Central memory CD8-positive, alpha-beta T cell (primary cell): Measurements from ENCODE around the gene SPHKAP.
"Not testable (repeated sequence)": the region's sequence is repeated elsewhere in the genome, so short reads cannot be mapped to it uniquely, and the experiment has no call there.

Experiments
- ATAC-seq: fragments of 150-1000 bp; cut with Tn5 transposase; replicated peaks from 2 replicates; pipeline ENCODE4 v1.10.0; 2022; ENCODE audit warnings: mild to moderate bottlenecking, moderate FRiP score, moderate number of reproducible peaks; ENCODE audit not compliant: poor library complexity, severe bottlenecking; ENCODE audit errors: extremely low read depth
- DNase-seq, 2 donors: peaks; one replicate each; pipeline ENCODE4 v3.0.0; 2021; ENCODE audit warnings: low spot score in 2 of 2
- H3K27ac Mint-ChIP-seq: one replicate; pipeline ENCODE4 v1.8.0; 2022; ENCODE audit warnings: low read depth, mild to moderate bottlenecking, moderate library complexity, mixed read lengths
- H3K27me3 Mint-ChIP-seq: one replicate; pipeline ENCODE4 v1.8.0; 2022; ENCODE audit warnings: mixed read lengths
- H3K36me3 Mint-ChIP-seq: one replicate; pipeline ENCODE4 v1.8.0; 2022; ENCODE audit warnings: mild to moderate bottlenecking, moderate library complexity, mixed read lengths; ENCODE audit not compliant: insufficient read depth
- H3K4me1 Mint-ChIP-seq: one replicate; pipeline ENCODE4 v1.8.0; 2022; ENCODE audit warnings: mixed read lengths
- H3K4me3 Mint-ChIP-seq: one replicate; pipeline ENCODE4 v1.8.0; 2022; ENCODE audit warnings: mild to moderate bottlenecking, moderate library complexity, mixed read lengths
- H3K9me3 Mint-ChIP-seq: one replicate; pipeline ENCODE4 v1.8.0; 2022; ENCODE audit warnings: mixed read lengths

The SPHKAP gene

DNA sequence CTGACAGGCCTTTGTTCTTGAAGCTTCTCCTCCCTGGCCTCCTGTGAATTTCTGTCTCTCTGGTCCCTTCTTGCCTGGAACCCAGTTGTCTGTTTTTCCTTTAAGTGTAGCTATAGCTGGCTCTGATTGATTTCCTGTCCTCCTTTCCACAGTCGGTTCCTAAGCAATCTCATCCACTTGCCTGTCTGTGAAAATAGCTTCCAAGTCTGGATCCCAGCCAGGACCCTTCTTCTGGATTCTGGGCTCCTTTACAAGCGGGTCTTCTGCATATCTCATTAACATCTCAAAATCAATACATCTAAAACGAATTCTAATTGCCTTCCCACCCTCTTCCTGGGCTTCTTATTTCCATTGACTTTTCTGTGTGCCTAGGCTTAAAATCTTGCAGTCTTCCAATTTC lies 185.1 kb downstream of the SPHKAP start:
- ATAC-seq (no peak), DNase-seq (no peak)
- no peaks in the 10 kb centered on the region for H3K4me1 Mint-ChIP-seq
- no peaks in the 10 kb centered on the region for H3K9me3 Mint-ChIP-seq
- H3K36me3 Mint-ChIP-seq, result no peaks in the 10 kb centered on the region
- H3K4me3 Mint-ChIP-seq, result no peak overlapping the region
- H3K27me3 Mint-ChIP-seq, result no peaks in the 10 kb centered on the region
- H3K27ac Mint-ChIP-seq, result no peak overlapping the region

DNA sequence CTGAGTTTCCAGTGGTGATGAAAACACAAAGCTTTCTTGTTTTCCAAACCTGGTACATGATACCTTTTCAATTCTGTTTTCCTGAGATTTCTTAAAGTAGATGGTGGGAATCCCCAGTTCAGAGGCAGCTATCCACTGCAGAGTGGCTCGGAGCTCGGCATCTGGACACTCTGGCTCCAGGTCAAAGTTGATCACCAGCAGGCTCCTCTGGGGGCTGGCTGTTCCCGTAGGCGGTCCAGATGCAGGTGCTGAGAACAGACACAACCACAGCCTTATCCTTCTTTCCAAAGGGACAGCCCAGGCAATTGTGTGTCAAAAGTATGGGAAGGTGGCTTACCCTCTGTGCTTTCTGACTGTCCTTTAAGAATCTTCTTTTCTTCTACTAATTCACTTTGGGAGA lies 190.6 kb downstream of the SPHKAP start:
- Mint-ChIP-seq H3K4me1 (no peaks in the 10 kb centered on the region), H3K36me3 (no peaks in the 10 kb centered on the region), H3K27ac (no peak overlapping the region), H3K27me3 (no peaks in the 10 kb centered on the region), H3K4me3 (no peak overlapping the region), H3K9me3 (no peaks in the 10 kb centered on the region)
- DNase-seq, result no peak
- ATAC-seq, result no peak

DNA sequence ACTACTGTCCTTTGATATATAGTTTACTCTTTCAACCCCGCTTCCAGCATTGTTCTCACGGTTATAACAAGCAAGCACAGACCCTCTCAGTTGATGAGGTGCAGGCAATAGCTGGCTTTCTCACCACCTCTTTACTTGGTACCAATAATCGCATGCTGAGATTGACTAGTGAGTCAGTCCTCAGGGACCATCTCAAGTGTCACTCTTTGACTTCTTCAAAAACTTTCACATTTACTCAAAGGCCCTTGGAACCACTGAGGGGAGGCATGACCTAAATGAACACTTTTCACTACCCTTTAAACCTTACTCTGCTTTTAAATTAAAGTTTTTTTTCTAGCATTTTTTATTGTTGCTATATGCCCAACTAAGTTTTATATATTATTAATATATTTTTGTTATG lies 208.2 kb downstream of the SPHKAP start:
- Mint-ChIP-seq H3K27ac (no peak overlapping the region), H3K4me3 (no peak overlapping the region), H3K36me3 (no peaks in the 10 kb centered on the region), H3K27me3 (peaks cover 6% of the 10 kb centered on the region), H3K9me3 (no peaks in the 10 kb centered on the region), H3K4me1 (no peaks in the 10 kb centered on the region)
- DNase-seq (no peak), ATAC-seq (no peak)

DNA sequence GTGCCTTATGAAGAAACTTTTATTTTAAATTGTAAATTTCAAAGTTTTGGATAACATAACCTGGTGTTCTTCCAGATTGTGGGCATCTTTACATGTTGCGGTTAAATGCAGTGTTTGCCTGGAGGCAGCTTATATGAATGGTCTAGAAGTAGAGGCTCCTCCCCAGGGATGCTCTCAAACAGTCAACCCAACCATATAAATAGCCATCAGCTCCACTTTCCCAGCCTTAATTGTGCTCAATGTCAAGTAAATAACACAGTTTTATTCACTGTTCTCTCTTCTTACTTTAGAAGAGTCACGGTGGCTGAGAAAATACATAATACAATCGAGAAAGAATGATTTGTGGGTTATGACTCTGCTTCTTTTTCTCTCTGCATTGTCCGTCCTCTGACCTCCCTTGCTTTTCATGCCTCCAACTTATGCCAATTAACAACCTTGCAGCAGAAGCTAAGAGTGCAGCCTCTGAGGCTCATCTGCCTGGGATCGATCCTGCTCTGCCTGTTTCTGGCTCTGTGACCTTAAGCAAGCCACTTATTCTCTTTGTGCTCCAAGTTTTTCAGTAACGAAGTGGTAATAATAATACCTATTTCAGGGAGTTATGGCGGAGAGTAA lies 209.8 kb downstream of the SPHKAP start:
- Mint-ChIP-seq H3K4me3 (no peak overlapping the region), H3K27ac (no peak overlapping the region), H3K9me3 (no peaks in the 10 kb centered on the region), H3K27me3 (peaks cover 16% of the 10 kb centered on the region), H3K36me3 (no peaks in the 10 kb centered on the region), H3K4me1 (no peaks in the 10 kb centered on the region)
- no peak for DNase-seq
- no peak for ATAC-seq

DNA sequence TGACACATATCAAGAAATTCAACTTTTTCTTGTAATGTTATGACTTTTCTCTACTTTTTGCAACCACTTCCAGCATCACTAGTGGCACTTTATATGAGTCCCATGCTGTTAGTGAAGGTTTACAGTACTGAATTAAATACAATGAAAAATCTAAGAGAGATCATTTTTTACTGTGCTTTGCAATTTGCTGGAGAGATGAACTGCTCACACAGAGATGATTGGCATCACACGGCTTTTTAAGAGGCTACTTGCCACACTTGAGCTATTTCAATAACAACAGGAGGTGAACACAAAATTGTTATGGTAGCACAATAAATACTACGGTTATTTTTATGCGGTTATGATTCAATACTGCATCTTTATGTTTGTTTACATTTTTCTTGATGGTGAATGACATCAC lies 221.2 kb downstream of the SPHKAP start:
- Mint-ChIP-seq H3K27me3 (no peaks in the 10 kb centered on the region), H3K4me3 (no peak overlapping the region), H3K4me1 (no peaks in the 10 kb centered on the region), H3K9me3 (peaks cover 10% of the 10 kb centered on the region), H3K27ac (no peak overlapping the region), H3K36me3 (no peaks in the 10 kb centered on the region)
- DNase-seq, result no peak
- no peak for ATAC-seq

DNA sequence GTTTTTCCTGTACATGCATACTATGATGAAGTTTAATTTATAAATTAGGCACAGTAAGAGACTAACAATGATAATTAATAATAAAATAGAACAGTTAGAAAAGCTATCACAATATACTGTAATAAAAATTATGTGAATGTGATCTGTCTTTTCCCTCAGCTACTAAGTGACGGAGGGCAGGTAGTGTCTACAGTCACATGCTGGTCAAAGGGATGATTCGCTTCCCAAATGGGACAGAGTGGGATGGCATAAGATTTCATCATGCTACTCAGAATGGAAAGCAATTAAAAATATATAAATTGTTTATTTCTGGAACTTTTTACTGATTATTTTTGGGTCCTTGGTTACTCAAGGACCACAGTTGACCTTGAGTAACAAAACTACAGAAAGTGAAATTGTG lies 238.5 kb downstream of the SPHKAP start:
- peaks cover 10% of the 10 kb centered on the region for H3K9me3 Mint-ChIP-seq
- no peaks in the 10 kb centered on the region for H3K4me1 Mint-ChIP-seq
- ATAC-seq (no peak), DNase-seq (no peak)
- no peak overlapping the region for H3K4me3 Mint-ChIP-seq
- peaks cover 2% of the 10 kb centered on the region for H3K27me3 Mint-ChIP-seq
- H3K36me3 Mint-ChIP-seq, result no peaks in the 10 kb centered on the region
- H3K27ac Mint-ChIP-seq, result no peak overlapping the region

DNA sequence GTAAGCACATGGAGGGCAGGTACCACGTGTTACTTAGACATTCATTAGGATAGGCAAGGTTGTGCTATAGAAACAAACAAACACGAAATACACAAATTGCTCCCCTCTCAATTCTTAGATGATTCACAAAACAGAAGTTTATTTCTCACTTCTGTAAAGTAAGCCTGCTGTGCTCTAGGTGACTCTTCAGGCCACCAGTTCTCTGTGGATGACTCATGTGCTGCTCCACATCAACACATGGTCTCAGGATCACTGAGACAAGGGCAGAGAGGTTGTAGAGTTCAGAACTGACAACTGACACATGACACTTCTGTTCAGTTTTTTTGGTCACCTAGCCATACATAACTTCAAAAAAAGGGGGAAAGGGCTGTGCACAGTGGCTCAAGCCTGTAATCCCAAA lies 239.5 kb downstream of the SPHKAP start:
- Mint-ChIP-seq H3K27ac (no peak overlapping the region), H3K27me3 (peaks cover 10% of the 10 kb centered on the region), H3K4me1 (no peaks in the 10 kb centered on the region), H3K4me3 (no peak overlapping the region), H3K9me3 (peaks cover 10% of the 10 kb centered on the region), H3K36me3 (no peaks in the 10 kb centered on the region)
- no peak for DNase-seq
- ATAC-seq, result no peak

DNA sequence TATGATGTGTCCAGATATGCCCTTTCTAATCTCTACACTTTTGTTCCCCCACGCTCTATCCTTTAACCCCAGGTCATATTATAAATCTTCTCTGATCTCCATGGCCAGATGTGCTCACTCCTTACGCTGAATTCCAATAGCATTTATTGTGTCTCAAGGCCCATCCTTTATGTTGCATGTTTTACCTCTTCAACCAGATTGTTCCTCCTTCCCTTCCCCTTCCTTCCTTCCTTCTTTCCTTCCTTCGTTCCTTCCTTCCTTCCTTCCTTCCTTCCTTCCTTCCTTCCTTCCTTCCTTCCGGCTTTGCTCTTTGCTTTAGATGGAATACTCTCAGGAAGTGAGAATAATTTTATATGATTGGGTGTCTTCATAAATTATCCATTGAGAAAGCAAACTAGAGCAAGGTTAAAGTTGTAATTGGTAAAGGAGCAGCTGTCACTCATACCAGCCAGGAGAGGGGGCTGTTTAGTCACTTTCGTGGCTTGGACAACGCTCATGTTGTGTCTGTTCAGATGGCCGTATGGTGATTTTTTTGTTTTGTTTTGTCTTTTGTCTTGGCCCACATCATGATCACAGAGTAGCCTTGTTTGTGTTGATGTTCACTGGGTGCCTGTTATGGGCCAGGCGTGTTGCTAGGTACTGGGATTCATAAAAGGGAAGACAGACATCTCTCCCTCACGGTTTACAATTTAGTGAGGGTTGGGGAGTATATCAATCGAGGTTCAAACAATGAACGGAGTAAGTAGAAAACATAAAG lies 242.0 kb downstream of the SPHKAP start:
- Mint-ChIP-seq H3K9me3 (peaks cover 19% of the 10 kb centered on the region), H3K27ac (no peak overlapping the region), H3K4me1 (no peaks in the 10 kb centered on the region), H3K4me3 (no peak overlapping the region), H3K27me3 (peaks cover 20% of the 10 kb centered on the region), H3K36me3 (peaks cover 1% of the 10 kb centered on the region)
- DNase-seq (no peak), ATAC-seq (no peak)

DNA sequence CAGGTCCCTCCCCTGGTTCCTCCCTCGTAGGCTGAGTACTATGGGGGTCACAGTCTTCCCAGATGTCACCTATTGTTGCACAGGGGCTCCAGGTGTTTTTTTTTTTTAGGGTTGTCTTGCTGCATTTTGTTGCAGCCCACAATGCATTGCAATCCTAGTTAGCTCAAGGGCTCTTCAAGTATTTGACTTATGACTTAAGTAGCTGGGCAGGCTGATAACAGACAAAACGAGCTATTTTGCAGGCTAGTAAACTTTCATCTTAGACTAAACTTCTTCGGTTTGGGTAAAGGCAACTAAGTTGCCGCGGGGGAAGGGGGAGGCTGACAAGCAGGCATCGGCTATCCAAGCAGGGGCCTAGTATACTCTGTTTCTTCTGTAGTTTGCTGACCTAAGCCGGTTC lies 245.2 kb downstream of the SPHKAP start:
- not testable (repeated sequence) for ATAC-seq, H3K4me3 Mint-ChIP-seq, H3K27ac Mint-ChIP-seq, H3K4me1 Mint-ChIP-seq, DNase-seq, H3K36me3 Mint-ChIP-seq
- H3K9me3 Mint-ChIP-seq, result peaks cover 15% of the 10 kb centered on the region
- peaks cover 20% of the 10 kb centered on the region for H3K27me3 Mint-ChIP-seq

DNA sequence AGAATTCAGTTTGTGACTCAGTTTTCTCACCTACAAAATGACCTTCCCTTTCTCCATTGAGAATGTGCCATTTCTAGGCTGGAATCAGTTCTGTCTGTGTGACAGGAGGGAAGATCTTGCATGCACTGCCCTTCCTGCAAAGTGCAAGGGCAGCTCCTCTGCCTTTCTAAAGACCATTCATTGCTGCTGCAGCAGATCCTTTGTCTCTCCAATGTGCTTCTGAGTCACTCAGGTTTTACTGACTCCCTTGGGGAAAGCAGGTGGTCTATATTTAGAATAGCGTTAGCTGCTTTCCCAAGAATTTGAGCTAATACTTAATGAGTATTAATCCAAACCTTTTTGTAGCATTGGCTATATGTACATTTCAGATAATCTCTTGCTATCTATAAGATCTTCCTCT lies 247.6 kb downstream of the SPHKAP start:
- H3K4me1 Mint-ChIP-seq, result no peaks in the 10 kb centered on the region
- no peak overlapping the region for H3K27ac Mint-ChIP-seq

DNA sequence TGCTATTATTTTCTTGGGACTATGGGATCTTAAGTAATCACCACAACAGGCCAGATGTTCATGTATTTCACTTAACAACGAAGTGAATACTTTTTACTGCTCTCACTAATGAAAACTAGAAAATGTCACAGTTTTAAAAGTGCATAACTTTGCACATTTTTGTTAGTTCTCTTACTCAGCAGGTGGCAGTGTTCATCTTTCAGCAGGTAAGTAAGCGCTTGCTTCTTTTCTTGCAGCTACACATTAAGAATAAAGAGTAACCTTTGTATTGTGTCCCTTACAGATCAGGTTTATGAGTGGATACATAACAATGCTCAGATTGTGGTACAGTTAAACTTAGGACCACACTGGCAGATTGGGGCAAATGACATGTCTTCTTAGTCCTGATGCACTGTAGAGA lies 249.1 kb downstream of the SPHKAP start:
- no peak overlapping the region for H3K27ac Mint-ChIP-seq
- H3K4me1 Mint-ChIP-seq, result no peaks in the 10 kb centered on the region
- H3K27me3 Mint-ChIP-seq, result peaks cover 13% of the 10 kb centered on the region
- ATAC-seq, result no peak
- no peak for DNase-seq
- H3K9me3 Mint-ChIP-seq, result peaks cover 10% of the 10 kb centered on the region
- H3K36me3 Mint-ChIP-seq, result peaks cover 1% of the 10 kb centered on the region
- no peak overlapping the region for H3K4me3 Mint-ChIP-seq

More for the DNA sequence above, 247.6 kb downstream of the SPHKAP start:
- DNase-seq (no peak), ATAC-seq (no peak)
- H3K9me3 Mint-ChIP-seq, result peaks cover 9% of the 10 kb centered on the region
- H3K36me3 Mint-ChIP-seq, result peaks cover 1% of the 10 kb centered on the region
- H3K4me3 Mint-ChIP-seq, result no peak overlapping the region
- H3K27me3 Mint-ChIP-seq, result peaks cover 20% of the 10 kb centered on the region

DNA sequence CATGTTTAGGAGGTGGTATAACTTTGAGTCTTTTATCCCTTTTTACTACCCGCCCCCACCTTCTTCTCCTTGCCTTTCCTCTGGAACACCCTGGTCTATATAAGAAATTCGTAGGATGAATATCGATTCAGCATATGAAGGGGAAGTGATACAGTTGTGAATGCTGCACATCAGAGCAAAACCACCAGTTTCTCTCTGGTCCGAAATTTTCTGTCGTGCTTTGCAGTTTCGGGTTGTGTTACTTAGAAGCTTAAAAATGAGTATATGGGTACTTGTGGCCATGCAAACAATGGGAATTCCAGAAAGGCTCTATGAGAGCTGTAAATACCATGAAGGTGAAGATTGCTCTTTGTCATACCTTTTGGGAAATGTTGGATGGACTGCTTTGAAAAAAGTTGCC lies 249.5 kb downstream of the SPHKAP start:
- no peak overlapping the region for H3K4me3 Mint-ChIP-seq
- DNase-seq, result no peak
- H3K4me1 Mint-ChIP-seq, result no peaks in the 10 kb centered on the region
- ATAC-seq, result no peak
- H3K36me3 Mint-ChIP-seq, result peaks cover 1% of the 10 kb centered on the region
- H3K27ac Mint-ChIP-seq, result no peak overlapping the region
- peaks cover 14% of the 10 kb centered on the region for H3K9me3 Mint-ChIP-seq
- peaks cover 10% of the 10 kb centered on the region for H3K27me3 Mint-ChIP-seq
